Osteoblast (primary cell): ENCODE data around the gene ATP11B. TPM values are rescaled to one million over a fixed set of nuclear protein-coding genes. Genes with fewer than 3 reads are reported as not detected.

Experiments used
- DNase-seq: peaks from one replicate; pipeline ENCODE4 v3.0.0; 2011; ENCODE audit warnings: low spot score, mixed read lengths; ENCODE audit not compliant: insufficient read length; ENCODE audit errors: missing footprints
- H2AFZ ChIP-seq: 2 replicates; pipeline ENCODE4 v1.6.0; 2011; ENCODE audit warnings: mild to moderate bottlenecking, low read length
- H3K27ac ChIP-seq: 2 replicates; pipeline ENCODE4 v1.5.1; 2011; ENCODE audit warnings: mild to moderate bottlenecking, low read depth, low read length, moderate library complexity
- H3K27me3 ChIP-seq: 2 replicates; pipeline ENCODE4 v1.6.0; 2012; ENCODE audit warnings: mild to moderate bottlenecking, control low read depth, inconsistent platforms, low read length, moderate library complexity; ENCODE audit not compliant: insufficient read depth
- H3K36me3 ChIP-seq: 2 replicates; pipeline ENCODE4 v1.5.1; 2011; ENCODE audit warnings: mild to moderate bottlenecking, low read length, control low read depth, moderate library complexity; ENCODE audit not compliant: insufficient read depth
- H3K4me1 ChIP-seq: 2 replicates; pipeline ENCODE4 v1.5.1; 2011; ENCODE audit warnings: mild to moderate bottlenecking, low read length, control low read depth, moderate library complexity; ENCODE audit not compliant: insufficient read depth
- H3K4me2 ChIP-seq: 2 replicates; pipeline ENCODE4 v1.6.0; 2011; ENCODE audit warnings: mild to moderate bottlenecking, low read length; ENCODE audit not compliant: insufficient read depth
- H3K4me3 ChIP-seq: fragments of 200-600 bp; sonication (generic); 3 replicates; pipeline ENCODE4 v1.5.1; 2012; ENCODE audit warnings: mild to moderate bottlenecking, low read length, inconsistent platforms; ENCODE audit not compliant: insufficient read depth
- H3K79me2 ChIP-seq: 2 replicates; pipeline ENCODE4 v1.6.0; 2012; ENCODE audit warnings: mild to moderate bottlenecking, low read length, control low read depth, inconsistent platforms; ENCODE audit not compliant: insufficient read depth
- H3K9me3 ChIP-seq: 2 replicates; pipeline ENCODE4 v1.5.1; 2011; ENCODE audit warnings: low read depth, low read length, control low read depth
- H4K20me1 ChIP-seq: 2 replicates; pipeline ENCODE4 v1.6.0; 2012; ENCODE audit warnings: mild to moderate bottlenecking, low read length, control low read depth; ENCODE audit not compliant: insufficient read depth
- total RNA-seq: library from RNA; depleted of rRNA; stranded (reverse); fragments of >200 nt; gene quantifications from 2 replicates; pipeline ENCODE4 v1.2.3, GENCODE V29; 2012
- TF ChIP-seq, protein P1 (sequence below): IDR thresholded peaks from 2 replicates; pipeline ENCODE4 v1.5.1; 2011; ENCODE audit warnings: mild to moderate bottlenecking, low read depth, low read length, moderate library complexity; ENCODE audit errors: extremely low read depth

ATP11B gene
- total RNA-seq, 1 donor: 71.3 TPM

- TF ChIP-seq, protein P1, sequence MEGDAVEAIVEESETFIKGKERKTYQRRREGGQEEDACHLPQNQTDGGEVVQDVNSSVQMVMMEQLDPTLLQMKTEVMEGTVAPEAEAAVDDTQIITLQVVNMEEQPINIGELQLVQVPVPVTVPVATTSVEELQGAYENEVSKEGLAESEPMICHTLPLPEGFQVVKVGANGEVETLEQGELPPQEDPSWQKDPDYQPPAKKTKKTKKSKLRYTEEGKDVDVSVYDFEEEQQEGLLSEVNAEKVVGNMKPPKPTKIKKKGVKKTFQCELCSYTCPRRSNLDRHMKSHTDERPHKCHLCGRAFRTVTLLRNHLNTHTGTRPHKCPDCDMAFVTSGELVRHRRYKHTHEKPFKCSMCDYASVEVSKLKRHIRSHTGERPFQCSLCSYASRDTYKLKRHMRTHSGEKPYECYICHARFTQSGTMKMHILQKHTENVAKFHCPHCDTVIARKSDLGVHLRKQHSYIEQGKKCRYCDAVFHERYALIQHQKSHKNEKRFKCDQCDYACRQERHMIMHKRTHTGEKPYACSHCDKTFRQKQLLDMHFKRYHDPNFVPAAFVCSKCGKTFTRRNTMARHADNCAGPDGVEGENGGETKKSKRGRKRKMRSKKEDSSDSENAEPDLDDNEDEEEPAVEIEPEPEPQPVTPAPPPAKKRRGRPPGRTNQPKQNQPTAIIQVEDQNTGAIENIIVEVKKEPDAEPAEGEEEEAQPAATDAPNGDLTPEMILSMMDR: no peak
- no peaks in the 10 kb centered on the region for H4K20me1 ChIP-seq
- H3K27me3 ChIP-seq: no peaks in the 10 kb centered on the region
- DNase-seq: no peak
- H3K27ac ChIP-seq: no peak overlapping the region
- H3K36me3 ChIP-seq: peaks cover 24% of the 10 kb centered on the region
- no peak overlapping the region for H3K4me2 ChIP-seq
- H3K4me3 ChIP-seq: no peak overlapping the region
- no peaks in the 10 kb centered on the region for H3K4me1 ChIP-seq
- no peaks in the 10 kb centered on the region for H3K79me2 ChIP-seq
- no peaks in the 10 kb centered on the region for H3K9me3 ChIP-seq
- H2AFZ ChIP-seq: no peak overlapping the region
These were observed 98.9 kb downstream of the ATP11B start for GRCh38 chr3:182892226-182892625.

- no peak for DNase-seq
- H3K4me1 ChIP-seq: no peaks in the 10 kb centered on the region
- H3K9me3 ChIP-seq: no peaks in the 10 kb centered on the region
- H4K20me1 ChIP-seq: no peaks in the 10 kb centered on the region
- no peak overlapping the region for H3K4me2 ChIP-seq
- no peak overlapping the region for H3K4me3 ChIP-seq
- H3K27ac ChIP-seq: no peak overlapping the region
- H2AFZ ChIP-seq: no peak overlapping the region
- no peaks in the 10 kb centered on the region for H3K79me2 ChIP-seq
- TF ChIP-seq, protein P1: no peak
- peaks cover 21% of the 10 kb centered on the region for H3K36me3 ChIP-seq
- no peaks in the 10 kb centered on the region for H3K27me3 ChIP-seq
These were observed 102.3 kb downstream of the ATP11B start for GRCh38 chr3:182895513-182896112.

GRCh38 chr3:182896553-182896952 lies 103.2 kb downstream of the ATP11B start:
- no peaks in the 10 kb centered on the region for H3K27me3 ChIP-seq
- no peaks in the 10 kb centered on the region for H3K9me3 ChIP-seq
- no peak overlapping the region for H3K4me2 ChIP-seq
- no peaks in the 10 kb centered on the region for H3K4me1 ChIP-seq
- H3K27ac ChIP-seq: no peak overlapping the region
- H4K20me1 ChIP-seq: no peaks in the 10 kb centered on the region
- H2AFZ ChIP-seq: no peak overlapping the region
- no peak for DNase-seq
- H3K36me3 ChIP-seq: peaks cover 16% of the 10 kb centered on the region
- H3K4me3 ChIP-seq: no peak overlapping the region
- no peaks in the 10 kb centered on the region for H3K79me2 ChIP-seq
- TF ChIP-seq, protein P1: no peak

GRCh38 chr3:182902236-182902635 lies 108.9 kb downstream of the ATP11B start:
- no peaks in the 10 kb centered on the region for H3K9me3 ChIP-seq
- DNase-seq: peak; percentile 5
- H3K27me3 ChIP-seq: no peaks in the 10 kb centered on the region
- no peaks in the 10 kb centered on the region for H3K79me2 ChIP-seq
- TF ChIP-seq, protein P1: no peak
- no peak overlapping the region for H2AFZ ChIP-seq
- no peaks in the 10 kb centered on the region for H4K20me1 ChIP-seq
- no peak overlapping the region for H3K4me2 ChIP-seq
- H3K36me3 ChIP-seq: peaks cover 24% of the 10 kb centered on the region
- H3K4me3 ChIP-seq: no peak overlapping the region
- H3K4me1 ChIP-seq: no peaks in the 10 kb centered on the region
- no peak overlapping the region for H3K27ac ChIP-seq
